A673 (cell line): ENCODE data around the gene FLRT2. TPM values are rescaled to one million over a fixed set of nuclear protein-coding genes. Genes with fewer than 3 reads are reported as not detected.

Source experiments
- BruUV-seq: library from RNA; stranded (reverse); fragments of 400-500 nt; replicated peaks from 2 replicates; lab custom pipeline; 2021; lab: Mats Ljungman, UMichigan
- CTCF ChIA-PET: fragments of 300-600 bp; sonication (Branson Sonifier 250); formaldehyde crosslinking; loops from one replicate; lab custom pipeline; 2022; ENCODE audit warnings: antibody characterized with exemption; lab: Charles Lee
- POLR2A ChIA-PET: fragments of 300-600 bp; sonication (Branson Sonifier 250); formaldehyde crosslinking; loops from one replicate; lab custom pipeline; 2022; ENCODE audit warnings: antibody characterized with exemption; ENCODE audit not compliant: low non-redundant PET; lab: Charles Lee
- DNase-seq: peaks from one replicate; pipeline ENCODE4 v3.0.0-alpha.2; 2015; ENCODE audit warnings: low spot score
- H3K27ac ChIP-seq: fragments of 200-600 bp; sonication (generic); 2 replicates; pipeline ENCODE4 v1.5.1; 2016; ENCODE audit warnings: mixed run types, low read depth, mild to moderate bottlenecking, mixed read lengths, antibody characterized with exemption, low read length; ENCODE audit not compliant: poor library complexity, severe bottlenecking
- H3K27me3 ChIP-seq: fragments of 200-600 bp; sonication (generic); replicated peaks from 2 replicates; pipeline ENCODE4 v1.6.1; 2017; ENCODE audit warnings: mixed run types, low read depth, mild to moderate bottlenecking, mixed read lengths, antibody characterized with exemption, low read length; ENCODE audit not compliant: insufficient read depth, poor library complexity
- H3K36me3 ChIP-seq: fragments of 200-600 bp; sonication (generic); 2 replicates; pipeline ENCODE4 v1.6.1; 2016; ENCODE audit warnings: mixed run types, mild to moderate bottlenecking, mixed read lengths, antibody characterized with exemption, low read length; ENCODE audit not compliant: insufficient read depth, poor library complexity, severe bottlenecking
- H3K4me1 ChIP-seq: fragments of 200-600 bp; sonication (generic); 2 replicates; pipeline ENCODE4 v1.6.1; 2017; ENCODE audit warnings: mixed run types, mild to moderate bottlenecking, mixed read lengths, antibody characterized with exemption, low read length; ENCODE audit not compliant: insufficient read depth, poor library complexity, severe bottlenecking
- H3K4me3 ChIP-seq: fragments of 200-600 bp; sonication (generic); 2 replicates; pipeline ENCODE4 v1.5.1; 2016; ENCODE audit warnings: low read depth, mixed run types, mild to moderate bottlenecking, mixed read lengths, low read length; ENCODE audit not compliant: poor library complexity, severe bottlenecking
- H3K9me3 ChIP-seq: fragments of 200-600 bp; sonication (generic); 2 replicates; pipeline ENCODE4 v1.6.1; 2016; ENCODE audit warnings: mixed run types, low read depth, mild to moderate bottlenecking, mixed read lengths, antibody characterized with exemption, low read length; ENCODE audit not compliant: poor library complexity, severe bottlenecking
- EZH2 ChIP-seq: fragments of 200-600 bp; sonication (generic); IDR thresholded peaks from 2 replicates; pipeline ENCODE4 v1.6.1; 2017; ENCODE audit warnings: borderline replicate concordance, low read depth, mild to moderate bottlenecking, mixed read lengths, antibody characterized with exemption, low read length; ENCODE audit not compliant: poor library complexity, severe bottlenecking
- intact Hi-C: fragments of 100-400 bp; cut with micrococcal nuclease; formaldehyde crosslinking; loops from one replicate; pipeline ENCODE4 v1.10.0; 2022; ENCODE audit not compliant: unreplicated experiment
- total RNA-seq: library from RNA; stranded (reverse); gene quantifications from 2 replicates; pipeline ENCODE4 v1.2.3, GENCODE V29; 2021
- TF ChIP-seq, protein P1 (sequence below): fragments of 300-800, 200-600 bp; sonication (generic); conservative IDR thresholded peaks from 2 replicates; pipeline ENCODE4 v1.5.1; 2017; ENCODE audit warnings: low read depth, mild to moderate bottlenecking, antibody characterized with exemption, low read length, moderate library complexity, mixed read lengths

Gene FLRT2
- total RNA-seq, 1 experiment from 2014 or later, result 128 TPM

DNA sequence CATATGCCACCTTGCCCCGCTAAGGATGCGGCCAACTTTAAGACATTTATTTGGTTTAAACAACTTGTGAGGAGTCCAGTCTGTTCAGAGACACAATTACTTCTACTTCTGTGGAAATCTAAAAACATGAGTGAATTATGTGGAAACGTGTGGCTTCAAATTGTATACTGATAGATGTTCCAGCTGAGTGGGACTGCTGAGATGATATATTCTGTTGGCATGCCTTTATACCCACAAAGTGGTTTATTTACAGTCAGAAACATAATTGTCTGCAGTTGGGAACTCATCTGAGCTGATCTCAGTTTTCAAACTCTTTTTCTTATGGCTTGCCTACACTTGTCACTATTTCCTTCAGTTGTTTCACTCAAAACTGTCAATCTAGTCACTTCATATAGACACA is 67.8 kb downstream of the FLRT2 start:
- no peak for DNase-seq
- H3K27me3 ChIP-seq, result no peaks in the 10 kb centered on the region
- TF ChIP-seq EZH2, result no peak
- TF ChIP-seq, protein P1, sequence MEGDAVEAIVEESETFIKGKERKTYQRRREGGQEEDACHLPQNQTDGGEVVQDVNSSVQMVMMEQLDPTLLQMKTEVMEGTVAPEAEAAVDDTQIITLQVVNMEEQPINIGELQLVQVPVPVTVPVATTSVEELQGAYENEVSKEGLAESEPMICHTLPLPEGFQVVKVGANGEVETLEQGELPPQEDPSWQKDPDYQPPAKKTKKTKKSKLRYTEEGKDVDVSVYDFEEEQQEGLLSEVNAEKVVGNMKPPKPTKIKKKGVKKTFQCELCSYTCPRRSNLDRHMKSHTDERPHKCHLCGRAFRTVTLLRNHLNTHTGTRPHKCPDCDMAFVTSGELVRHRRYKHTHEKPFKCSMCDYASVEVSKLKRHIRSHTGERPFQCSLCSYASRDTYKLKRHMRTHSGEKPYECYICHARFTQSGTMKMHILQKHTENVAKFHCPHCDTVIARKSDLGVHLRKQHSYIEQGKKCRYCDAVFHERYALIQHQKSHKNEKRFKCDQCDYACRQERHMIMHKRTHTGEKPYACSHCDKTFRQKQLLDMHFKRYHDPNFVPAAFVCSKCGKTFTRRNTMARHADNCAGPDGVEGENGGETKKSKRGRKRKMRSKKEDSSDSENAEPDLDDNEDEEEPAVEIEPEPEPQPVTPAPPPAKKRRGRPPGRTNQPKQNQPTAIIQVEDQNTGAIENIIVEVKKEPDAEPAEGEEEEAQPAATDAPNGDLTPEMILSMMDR, result no peak
- H3K4me1 ChIP-seq, result peaks cover 46% of the 10 kb centered on the region
- peak overlapping the region; percentile 35 for H3K27ac ChIP-seq
- BruUV-seq, result no TSS peak
- H3K36me3 ChIP-seq, result no peaks in the 10 kb centered on the region
- POLR2A ChIA-PET, result no interaction called here
- CTCF ChIA-PET, result no interaction called here
- intact Hi-C loops, result no loop called here
- no peaks in the 10 kb centered on the region for H3K9me3 ChIP-seq
- no peak overlapping the region for H3K4me3 ChIP-seq

DNA sequence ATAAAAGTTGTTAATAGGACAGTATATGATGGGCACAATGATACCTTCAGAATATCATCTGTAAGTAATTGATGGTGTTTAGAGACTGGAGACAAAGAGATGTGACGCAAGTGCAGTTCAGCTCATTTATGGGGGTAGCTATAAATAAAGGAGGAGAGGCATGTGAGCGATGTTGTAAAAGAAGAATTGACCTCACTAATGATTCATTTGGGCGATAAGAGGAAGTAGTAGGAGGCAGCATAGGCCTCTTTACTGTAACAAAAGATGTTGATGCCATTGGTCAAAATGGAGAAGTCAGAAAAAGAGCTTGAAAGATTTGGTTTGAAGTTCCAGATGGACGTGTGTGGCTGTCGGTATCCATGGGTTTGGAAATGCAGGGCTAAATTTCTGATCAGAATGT is 70.0 kb downstream of the FLRT2 start:
- Histone ChIP-seq H3K27me3 (no peaks in the 10 kb centered on the region), H3K4me1 (peaks cover 69% of the 10 kb centered on the region), H3K9me3 (no peaks in the 10 kb centered on the region), H3K36me3 (no peaks in the 10 kb centered on the region), H3K4me3 (no peak overlapping the region), H3K27ac (peak overlapping the region; percentile 11)
- ChIA-PET CTCF (interaction anchor here (0.6 kb wide), 1 partner anchor 1108 kb away, joined by 5 read pairs; no protein-coding TSS in a partner anchor), POLR2A (no interaction called here)
- TF ChIP-seq, protein P1, result no peak
- no peak for TF ChIP-seq EZH2
- intact Hi-C loops, result no loop called here
- DNase-seq, result peak; percentile 66
- BruUV-seq, result no TSS peak

DNA sequence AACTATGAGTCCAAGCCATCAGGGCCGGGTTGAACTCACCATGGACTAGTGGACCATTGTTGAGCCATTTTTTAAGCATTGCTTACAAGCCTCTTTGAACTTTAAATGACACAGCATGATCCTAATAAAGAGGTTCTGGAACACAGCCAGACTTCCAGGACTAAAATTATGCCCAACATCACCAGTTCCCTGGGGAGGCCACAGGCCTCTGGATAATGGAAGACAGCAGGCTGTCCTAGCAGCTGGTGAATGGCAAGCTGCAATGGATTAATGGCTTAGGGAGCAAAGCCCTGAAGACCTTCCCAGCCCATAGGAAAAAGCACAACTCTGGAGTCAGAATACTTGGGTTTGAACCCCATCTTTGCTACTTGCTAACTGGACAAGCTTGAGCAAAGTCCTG is 71.3 kb downstream of the FLRT2 start:
- DNase-seq, result peak; percentile 84
- no TSS peak for BruUV-seq
- ChIA-PET POLR2A (no interaction called here), CTCF (no interaction called here)
- intact Hi-C loops, result no loop called here
- Histone ChIP-seq H3K27me3 (no peaks in the 10 kb centered on the region), H3K4me3 (no peak overlapping the region), H3K27ac (no peak overlapping the region), H3K36me3 (no peaks in the 10 kb centered on the region), H3K4me1 (peaks cover 72% of the 10 kb centered on the region), H3K9me3 (no peaks in the 10 kb centered on the region)
- TF ChIP-seq, protein P1, result no peak
- TF ChIP-seq EZH2, result no peak
